WTC11 (cell line): ENCODE measurements around the gene FOXS1.
"Not testable (repeated sequence)": the region's sequence is repeated elsewhere in the genome, so short reads cannot be mapped to it uniquely, and the experiment has no call there.

Source experiments
- GRHL2 ChIP-seq: fragments of 250-450 bp; sonication (Bioruptor Pico); IDR thresholded peaks from 2 replicates; pipeline ENCODE4 v1.8.0; 2022; ENCODE audit warnings: mild to moderate bottlenecking, moderate library complexity; ENCODE audit not compliant: insufficient replicate concordance, severe bottlenecking
- MYBL2 ChIP-seq: sonication (generic); formaldehyde crosslinking; IDR thresholded peaks from 2 replicates; pipeline ENCODE4 v1.8.1; 2023; ENCODE audit warnings: mild to moderate bottlenecking, moderate library complexity, missing genetic modification reagents
- NFE2L1 ChIP-seq: sonication (generic); formaldehyde crosslinking; IDR thresholded peaks from 2 replicates; pipeline ENCODE4 v1.8.1; 2023; ENCODE audit warnings: missing genetic modification reagents
- SOX15 ChIP-seq: fragments of 250-450 bp; sonication (Bioruptor Pico); IDR thresholded peaks from 2 replicates; pipeline ENCODE4 v1.9.0; 2021; ENCODE audit warnings: mild to moderate bottlenecking
- TF ChIP-seq, protein P1 (sequence below): fragments of 200-600 bp; IDR thresholded peaks from 2 replicates; pipeline ENCODE4 v1.8.0; 2022; ENCODE audit warnings: antibody characterized with exemption

DNA sequence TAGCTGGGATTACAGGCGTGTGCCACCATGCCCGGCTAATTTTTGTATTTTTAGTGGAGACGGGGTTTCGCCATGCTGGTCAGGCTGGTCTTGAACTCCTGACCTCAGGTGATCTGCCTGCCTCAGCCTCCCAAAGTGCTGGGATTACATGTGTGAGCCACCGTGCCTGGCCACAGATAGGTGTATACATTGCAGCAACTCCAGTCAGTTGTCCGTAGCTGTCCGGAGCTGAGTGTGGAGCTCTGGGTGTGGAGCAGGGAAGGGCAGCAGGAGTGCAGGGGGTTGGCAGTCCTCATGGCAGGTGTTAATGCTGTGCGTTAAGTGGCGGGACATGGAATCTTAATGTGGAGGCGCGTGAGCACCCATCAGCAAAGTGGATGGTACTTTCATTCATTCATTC, 17.4 kb downstream of the FOXS1 start:
- not testable (repeated sequence) for TF ChIP-seq GRHL2, NFE2L1, MYBL2, SOX15 (CRISPR knock-in tag)
- TF ChIP-seq, protein P1, sequence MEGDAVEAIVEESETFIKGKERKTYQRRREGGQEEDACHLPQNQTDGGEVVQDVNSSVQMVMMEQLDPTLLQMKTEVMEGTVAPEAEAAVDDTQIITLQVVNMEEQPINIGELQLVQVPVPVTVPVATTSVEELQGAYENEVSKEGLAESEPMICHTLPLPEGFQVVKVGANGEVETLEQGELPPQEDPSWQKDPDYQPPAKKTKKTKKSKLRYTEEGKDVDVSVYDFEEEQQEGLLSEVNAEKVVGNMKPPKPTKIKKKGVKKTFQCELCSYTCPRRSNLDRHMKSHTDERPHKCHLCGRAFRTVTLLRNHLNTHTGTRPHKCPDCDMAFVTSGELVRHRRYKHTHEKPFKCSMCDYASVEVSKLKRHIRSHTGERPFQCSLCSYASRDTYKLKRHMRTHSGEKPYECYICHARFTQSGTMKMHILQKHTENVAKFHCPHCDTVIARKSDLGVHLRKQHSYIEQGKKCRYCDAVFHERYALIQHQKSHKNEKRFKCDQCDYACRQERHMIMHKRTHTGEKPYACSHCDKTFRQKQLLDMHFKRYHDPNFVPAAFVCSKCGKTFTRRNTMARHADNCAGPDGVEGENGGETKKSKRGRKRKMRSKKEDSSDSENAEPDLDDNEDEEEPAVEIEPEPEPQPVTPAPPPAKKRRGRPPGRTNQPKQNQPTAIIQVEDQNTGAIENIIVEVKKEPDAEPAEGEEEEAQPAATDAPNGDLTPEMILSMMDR = not testable (repeated sequence)
